Smooth muscle cell of the umbilical artery (primary cell): ENCODE data around the gene OR10H2. TPM values are rescaled to one million over a fixed set of nuclear protein-coding genes. Genes with fewer than 3 reads are reported as not detected.

ENCODE experiments used
- total RNA-seq: library from RNA; depleted of rRNA; stranded (reverse); fragments of >200 nt; gene quantifications from 2 replicates; pipeline ENCODE4 v1.2.3, GENCODE V29; 2014

The OR10H2 gene, protein sequence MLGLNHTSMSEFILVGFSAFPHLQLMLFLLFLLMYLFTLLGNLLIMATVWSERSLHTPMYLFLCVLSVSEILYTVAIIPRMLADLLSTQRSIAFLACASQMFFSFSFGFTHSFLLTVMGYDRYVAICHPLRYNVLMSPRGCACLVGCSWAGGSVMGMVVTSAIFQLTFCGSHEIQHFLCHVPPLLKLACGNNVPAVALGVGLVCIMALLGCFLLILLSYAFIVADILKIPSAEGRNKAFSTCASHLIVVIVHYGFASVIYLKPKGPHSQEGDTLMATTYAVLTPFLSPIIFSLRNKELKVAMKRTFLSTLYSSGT
- not detected in 2 replicates for total RNA-seq

DNA sequence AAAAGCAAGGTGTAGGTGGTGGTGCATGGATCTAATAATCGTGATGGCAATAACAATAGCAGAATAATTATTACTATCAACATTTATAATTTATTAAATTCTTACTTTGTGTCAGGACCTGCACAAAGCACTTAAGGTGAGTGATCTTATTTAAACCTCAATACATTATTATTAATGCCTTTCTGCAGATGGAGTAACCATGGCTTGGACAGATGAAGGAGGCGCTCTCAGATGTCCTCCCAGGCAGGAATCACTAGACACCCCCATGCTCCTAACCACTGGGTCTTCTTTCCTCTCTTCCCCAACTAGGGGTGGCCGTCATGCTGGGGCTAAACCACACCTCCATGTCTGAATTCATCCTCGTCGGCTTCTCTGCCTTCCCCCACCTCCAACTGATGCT is at the start of gene OR10H2:
OR10H2 (plus strand) TSS at position 301 of the 400 bp plus-strand sequence; CDS start at position 321, 20 bp downstream.

DNA sequence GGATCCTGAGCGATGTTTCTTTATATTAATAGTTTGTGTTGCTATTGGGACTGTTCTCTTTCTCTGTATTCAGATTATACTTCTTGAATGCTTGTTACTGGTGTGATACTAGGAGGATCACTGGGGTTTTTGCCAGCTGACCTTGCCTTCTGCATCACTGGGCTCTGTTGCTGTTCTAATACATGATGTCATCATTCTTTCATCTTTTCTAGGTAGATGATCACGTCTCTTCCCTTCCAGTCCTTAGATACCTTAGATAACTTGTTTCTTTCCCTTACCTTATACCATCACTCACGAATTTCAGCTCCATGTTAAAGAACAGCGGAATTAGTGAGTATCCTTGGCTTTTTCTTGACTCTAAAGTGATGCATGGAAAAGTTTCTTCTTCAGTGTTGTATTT is 9.9 kb downstream of the OR10H2 start, which contains the start of gene OR10H3:
OR10H3 (plus strand) TSS at position 264 of the 400 bp plus-strand sequence. CDS start 3,408 bp downstream, outside the sequence.

Other genes with a start within 250 kb of the OR10H2 start
- not detected in 2 replicates for gene PGLYRP2, start 248.5 kb upstream of the OR10H2 start, total RNA-seq
- not detected in 2 replicates for gene CYP4F22, start 219.5 kb upstream of the OR10H2 start, total RNA-seq
- not detected in 2 replicates for gene CYP4F8, start 112.8 kb upstream of the OR10H2 start, total RNA-seq
- gene CYP4F3, start 87.1 kb upstream of the OR10H2 start, total RNA-seq = not detected in 2 replicates
- gene CYP4F12, start 54.9 kb upstream of the OR10H2 start, total RNA-seq = not detected in 2 replicates
- gene OR10H3, start 10.0 kb downstream of the OR10H2 start, total RNA-seq = not detected in 2 replicates
- gene OR10H5, start 59.6 kb downstream of the OR10H2 start, total RNA-seq = not detected in 2 replicates
- not detected in 2 replicates for gene OR10H1, start 87.6 kb downstream of the OR10H2 start, total RNA-seq
- gene CYP4F2, start 170.1 kb downstream of the OR10H2 start, total RNA-seq = not detected in 2 replicates
- not detected in 2 replicates for gene CYP4F11, start 206.5 kb downstream of the OR10H2 start, total RNA-seq
- not detected in 2 replicates for gene OR10H4, start 221.0 kb downstream of the OR10H2 start, total RNA-seq